Type B pancreatic cell (in vitro differentiated cells): ENCODE results near the gene GLI3. TPM values are rescaled to one million over a fixed set of nuclear protein-coding genes. Genes with fewer than 3 reads are reported as not detected.

Experiments used
- DNase-seq: peaks from one replicate; pipeline ENCODE4 v3.0.0; 2021; ENCODE audit warnings: mixed read lengths; ENCODE audit not compliant: unreplicated experiment; ENCODE audit errors: extremely low spot score
- H3K27ac Mint-ChIP-seq: 2 replicates; pipeline ENCODE4 v1.8.0; 2021; ENCODE audit warnings: mild to moderate bottlenecking, mixed read lengths
- H3K27me3 Mint-ChIP-seq: 2 replicates; pipeline ENCODE4 v1.8.0; 2021; ENCODE audit warnings: mixed read lengths
- H3K36me3 Mint-ChIP-seq: 2 replicates; pipeline ENCODE4 v1.8.0; 2021; ENCODE audit warnings: mixed read lengths
- H3K4me1 Mint-ChIP-seq: one replicate; pipeline ENCODE4 v1.8.0; 2021; ENCODE audit warnings: mixed read lengths; ENCODE audit not compliant: unreplicated experiment
- H3K4me3 Mint-ChIP-seq: 2 replicates; pipeline ENCODE4 v1.8.0; 2021; ENCODE audit warnings: mild to moderate bottlenecking, mixed read lengths
- H3K9me3 Mint-ChIP-seq: 2 replicates; pipeline ENCODE4 v1.8.0; 2021; ENCODE audit warnings: mixed read lengths
- total RNA-seq: library from RNA; stranded (reverse); gene quantifications from 2 replicates; pipeline ENCODE4 v1.2.1, GENCODE V29; 2021; ENCODE audit warnings: low replicate concordance
- TF ChIP-seq, protein P1 (sequence below): fragments of 200-600 bp; sonication (generic); conservative IDR thresholded peaks from 2 replicates; pipeline ENCODE4 v1.5.0; 2021; ENCODE audit warnings: antibody characterized with exemption, mild to moderate bottlenecking

The GLI3 gene
- total RNA-seq, 1 donor from 2014 or later = 141 TPM

DNA sequence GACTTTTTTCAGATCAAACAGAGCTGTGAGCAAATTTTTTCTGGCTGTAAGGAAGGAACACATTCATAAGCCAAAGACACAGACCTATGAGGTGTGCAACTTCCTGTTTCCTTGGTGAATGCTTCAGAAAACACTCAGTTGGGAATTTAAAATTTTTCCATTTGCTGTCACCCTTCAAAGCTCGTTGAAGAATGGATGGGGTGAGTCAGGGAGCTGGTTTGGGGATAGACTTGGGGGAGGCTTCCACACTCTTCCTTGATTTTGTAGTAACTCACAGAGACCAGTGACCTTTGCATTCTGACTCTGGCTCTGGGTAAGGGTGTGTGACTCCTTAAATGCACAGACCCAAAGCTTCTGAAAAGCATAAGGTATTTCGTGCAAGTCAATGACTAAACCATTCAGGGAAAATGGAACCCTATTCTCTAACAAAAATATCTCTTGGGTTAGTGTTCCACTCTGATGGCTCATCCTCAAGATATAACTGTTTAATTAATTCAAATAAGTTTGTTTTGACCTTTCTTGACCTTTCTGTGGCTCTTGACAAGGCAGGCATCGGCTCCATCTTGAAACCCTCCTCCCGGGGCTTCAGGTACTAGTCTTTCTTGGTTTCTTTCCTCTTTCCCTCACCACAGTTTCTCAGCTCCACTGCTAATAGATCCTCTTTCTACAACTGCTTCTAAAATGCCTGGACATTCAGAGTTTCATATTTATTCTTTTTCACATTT, 306.3 kb downstream of the GLI3 start:
- Mint-ChIP-seq H3K27me3 (peaks cover 3% of the 10 kb centered on the region), H3K4me1 (no peaks in the 10 kb centered on the region), H3K27ac (no peak overlapping the region), H3K4me3 (no peak overlapping the region), H3K36me3 (no peaks in the 10 kb centered on the region), H3K9me3 (no peaks in the 10 kb centered on the region)
- TF ChIP-seq, protein P1, sequence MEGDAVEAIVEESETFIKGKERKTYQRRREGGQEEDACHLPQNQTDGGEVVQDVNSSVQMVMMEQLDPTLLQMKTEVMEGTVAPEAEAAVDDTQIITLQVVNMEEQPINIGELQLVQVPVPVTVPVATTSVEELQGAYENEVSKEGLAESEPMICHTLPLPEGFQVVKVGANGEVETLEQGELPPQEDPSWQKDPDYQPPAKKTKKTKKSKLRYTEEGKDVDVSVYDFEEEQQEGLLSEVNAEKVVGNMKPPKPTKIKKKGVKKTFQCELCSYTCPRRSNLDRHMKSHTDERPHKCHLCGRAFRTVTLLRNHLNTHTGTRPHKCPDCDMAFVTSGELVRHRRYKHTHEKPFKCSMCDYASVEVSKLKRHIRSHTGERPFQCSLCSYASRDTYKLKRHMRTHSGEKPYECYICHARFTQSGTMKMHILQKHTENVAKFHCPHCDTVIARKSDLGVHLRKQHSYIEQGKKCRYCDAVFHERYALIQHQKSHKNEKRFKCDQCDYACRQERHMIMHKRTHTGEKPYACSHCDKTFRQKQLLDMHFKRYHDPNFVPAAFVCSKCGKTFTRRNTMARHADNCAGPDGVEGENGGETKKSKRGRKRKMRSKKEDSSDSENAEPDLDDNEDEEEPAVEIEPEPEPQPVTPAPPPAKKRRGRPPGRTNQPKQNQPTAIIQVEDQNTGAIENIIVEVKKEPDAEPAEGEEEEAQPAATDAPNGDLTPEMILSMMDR = no peak
- DNase-seq = no peak

DNA sequence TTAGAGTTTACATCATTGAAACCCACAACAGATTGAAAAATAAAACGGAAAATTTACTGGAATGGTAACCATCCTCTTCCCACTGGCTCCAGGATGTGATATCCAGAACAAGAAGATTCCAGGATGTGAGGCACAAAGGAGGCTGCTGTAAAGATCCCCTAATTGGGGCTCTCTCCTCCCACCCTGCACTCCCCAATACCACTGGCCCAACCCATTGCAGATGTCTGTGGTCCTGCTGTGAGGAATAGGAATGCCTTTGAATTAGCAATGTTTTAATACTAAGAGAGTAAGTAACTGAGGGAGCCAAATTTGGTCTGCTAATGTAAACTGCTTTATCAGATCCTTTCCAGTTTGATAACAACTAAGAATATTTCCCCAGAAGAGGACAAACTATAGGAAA, 308.2 kb downstream of the GLI3 start:
- no peaks in the 10 kb centered on the region for H3K27me3 Mint-ChIP-seq
- no peaks in the 10 kb centered on the region for H3K36me3 Mint-ChIP-seq

DNA sequence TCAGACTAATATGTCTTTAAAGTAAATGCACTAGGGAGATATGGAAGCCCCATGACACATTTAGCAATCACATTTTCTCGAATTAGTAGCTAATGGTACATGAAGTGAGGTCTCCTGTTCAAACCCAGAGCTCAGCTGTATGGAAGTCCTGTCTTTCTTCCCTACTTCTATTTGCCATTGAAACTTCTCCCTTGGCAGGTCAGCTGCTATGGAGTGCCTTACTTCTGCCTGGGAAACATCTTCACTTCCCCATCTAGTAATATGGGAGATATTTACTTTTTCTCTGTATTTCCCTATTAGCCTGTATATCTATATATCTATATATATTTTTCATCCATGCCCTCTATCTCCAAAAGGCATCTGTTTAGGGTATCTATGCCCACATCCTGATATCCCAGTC, 308.8 kb downstream of the GLI3 start:
- Mint-ChIP-seq H3K4me1 (no peaks in the 10 kb centered on the region), H3K4me3 (no peak overlapping the region), H3K27me3 (no peaks in the 10 kb centered on the region), H3K9me3 (no peaks in the 10 kb centered on the region), H3K27ac (no peak overlapping the region), H3K36me3 (no peaks in the 10 kb centered on the region)
- DNase-seq = no peak
- TF ChIP-seq, protein P1 = no peak

More for the DNA sequence above, 308.2 kb downstream of the GLI3 start:
- TF ChIP-seq, protein P1 = no peak
- H3K4me1 Mint-ChIP-seq = no peaks in the 10 kb centered on the region
- no peaks in the 10 kb centered on the region for H3K9me3 Mint-ChIP-seq
- DNase-seq = no peak
- no peak overlapping the region for H3K27ac Mint-ChIP-seq
- H3K4me3 Mint-ChIP-seq = no peak overlapping the region

DNA sequence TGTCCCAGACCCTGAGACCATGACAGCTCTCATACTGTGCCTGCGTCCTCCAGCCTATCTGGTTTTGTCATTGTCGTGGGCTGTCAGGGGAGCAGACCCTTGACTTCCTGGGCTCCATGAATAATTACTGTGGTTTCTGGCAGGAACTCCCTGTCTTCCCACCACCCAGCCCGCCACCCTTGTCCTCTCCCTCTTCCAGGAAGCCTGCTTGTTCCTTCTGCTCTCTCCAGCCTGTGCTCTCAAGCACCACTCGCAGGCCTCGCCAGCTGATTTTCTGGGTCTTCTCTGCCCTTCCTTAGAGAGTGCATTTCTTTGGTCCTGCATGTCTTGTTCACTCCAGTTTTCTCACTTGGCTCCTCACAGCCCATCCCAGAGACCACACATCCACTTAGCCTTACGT, 309.6 kb downstream of the GLI3 start:
- H3K27ac Mint-ChIP-seq = no peak overlapping the region
- no peaks in the 10 kb centered on the region for H3K9me3 Mint-ChIP-seq
- H3K4me3 Mint-ChIP-seq = no peak overlapping the region
- no peaks in the 10 kb centered on the region for H3K36me3 Mint-ChIP-seq
- TF ChIP-seq, protein P1 = no peak
- DNase-seq = no peak
- H3K27me3 Mint-ChIP-seq = peaks cover 4% of the 10 kb centered on the region
- H3K4me1 Mint-ChIP-seq = no peaks in the 10 kb centered on the region

DNA sequence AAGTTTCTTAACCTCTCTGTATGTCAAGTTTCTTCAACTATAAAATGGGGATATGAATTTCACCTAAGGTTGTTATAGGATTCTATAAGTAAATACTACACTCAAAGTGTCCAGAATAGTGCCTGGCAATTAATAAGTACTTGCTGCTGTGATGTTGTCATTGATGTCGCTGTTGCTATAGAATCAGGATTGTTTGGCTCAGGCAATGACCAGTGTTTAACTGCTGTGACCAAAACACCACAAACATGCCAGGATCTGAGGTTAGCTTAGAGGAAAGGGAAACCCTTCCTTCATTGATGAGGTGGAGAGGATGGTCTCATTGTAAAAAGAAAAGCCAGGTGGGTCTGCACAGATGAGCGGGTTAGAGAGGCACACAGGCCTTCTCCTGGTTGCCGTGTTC, 311.1 kb downstream of the GLI3 start:
- DNase-seq = no peak
- H3K4me3 Mint-ChIP-seq = no peak overlapping the region
- no peaks in the 10 kb centered on the region for H3K9me3 Mint-ChIP-seq
- no peaks in the 10 kb centered on the region for H3K4me1 Mint-ChIP-seq
- TF ChIP-seq, protein P1 = no peak
- H3K36me3 Mint-ChIP-seq = no peaks in the 10 kb centered on the region
- H3K27me3 Mint-ChIP-seq = peaks cover 4% of the 10 kb centered on the region
- no peak overlapping the region for H3K27ac Mint-ChIP-seq
